Measurements from ENCODE around the gene GRIN2A.

DNA sequence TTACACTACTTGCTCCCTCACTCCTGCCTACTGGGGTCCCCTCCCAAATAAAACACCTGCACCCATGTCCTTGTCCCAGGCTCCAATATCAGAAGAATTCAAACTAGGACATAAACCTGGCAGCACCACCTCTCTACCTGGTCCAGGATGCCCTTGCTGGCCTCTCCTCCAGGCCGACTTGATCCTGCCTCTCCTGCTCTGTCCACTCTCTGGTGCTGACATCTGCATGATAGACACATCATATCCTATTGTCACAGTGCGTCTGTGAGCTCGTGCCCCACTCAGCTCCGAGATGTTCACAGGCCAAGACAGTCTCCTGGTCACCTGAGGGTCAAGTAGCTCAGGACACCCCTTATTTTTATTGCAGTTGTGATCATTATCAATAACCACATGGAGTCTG lies 31.5 kb upstream of the GRIN2A start:
- TF ChIP-seq CTCF (conservative IDR thresholded peaks at IDR 0.05; ENCODE audit: low read length) (no peak), EZH2phosphoT487 (IDR thresholded peaks at IDR 0.05; ENCODE audit: borderline replicate concordance, low read depth, low read length) (no peak)

All from OCI-LY7 (cell line).